Loucy (cell line): ENCODE measurements around the gene BLOC1S6.
A peak's percentile ranks its signal among the peaks of the same experiment; 100 is the strongest.

Experiments used
- H2AFZ ChIP-seq: fragments of 200-600 bp; sonication (generic); 2 replicates; pipeline ENCODE4 v1.6.0; 2016; ENCODE audit warnings: antibody characterized with exemption, mild to moderate bottlenecking, low read length, moderate library complexity
- H3F3A ChIP-seq: fragments of 200-600 bp; 2 replicates; pipeline ENCODE4 v1.6.0; 2016; ENCODE audit warnings: antibody characterized with exemption, low read depth, mild to moderate bottlenecking
- H3K27me3 ChIP-seq: fragments of 200-600 bp; sonication (generic); 2 replicates; pipeline ENCODE4 v1.6.1; 2014; ENCODE audit warnings: low read length, mild to moderate bottlenecking; ENCODE audit not compliant: insufficient read depth, poor library complexity, severe bottlenecking
- H3K36me3 ChIP-seq: fragments of 200-600 bp; sonication (generic); 2 replicates; pipeline ENCODE4 v1.6.1; 2016; ENCODE audit warnings: low read length; ENCODE audit not compliant: insufficient read depth
- H3K4me1 ChIP-seq: fragments of 200-600 bp; sonication (generic); 2 replicates; pipeline ENCODE4 v1.5.1; 2014; ENCODE audit warnings: low read length, mild to moderate bottlenecking; ENCODE audit not compliant: insufficient read depth, poor library complexity, severe bottlenecking
- H3K4me2 ChIP-seq: fragments of 200-600 bp; sonication (generic); 2 replicates; pipeline ENCODE4 v1.6.0; 2014; ENCODE audit warnings: antibody characterized with exemption, low read length, low read depth, mild to moderate bottlenecking; ENCODE audit not compliant: poor library complexity, severe bottlenecking
- H3K4me3 ChIP-seq: fragments of 200-600 bp; sonication (generic); 2 replicates; pipeline ENCODE4 v1.5.1; 2014; ENCODE audit warnings: low read length, mild to moderate bottlenecking, mixed read lengths; ENCODE audit not compliant: poor library complexity, severe bottlenecking
- H3K79me2 ChIP-seq: fragments of 200-600 bp; sonication (generic); 2 replicates; pipeline ENCODE4 v1.6.1; 2014; ENCODE audit warnings: low read length; ENCODE audit not compliant: insufficient read depth
- H3K9ac ChIP-seq: fragments of 200-600 bp; sonication (generic); 2 replicates; pipeline ENCODE4 v1.6.0; 2014; ENCODE audit warnings: mild to moderate bottlenecking, low read depth, low read length, moderate library complexity; ENCODE audit not compliant: poor library complexity, severe bottlenecking
- H3K9me2 ChIP-seq: fragments of 200-600 bp; sonication (generic); replicated peaks from 2 replicates; pipeline ENCODE4 v1.6.1; 2016; ENCODE audit warnings: low read depth, low read length, mixed read lengths
- H3K9me3 ChIP-seq: fragments of 200-600 bp; sonication (generic); 2 replicates; pipeline ENCODE4 v1.6.1; 2014; ENCODE audit warnings: mild to moderate bottlenecking, antibody characterized with exemption, low read length, low read depth; ENCODE audit not compliant: insufficient read depth
- H4K20me1 ChIP-seq: fragments of 200-600 bp; sonication (generic); 2 replicates; pipeline ENCODE4 v1.6.0; 2014; ENCODE audit warnings: antibody characterized with exemption, low read length, mild to moderate bottlenecking; ENCODE audit not compliant: insufficient read depth, poor library complexity, severe bottlenecking
- EZH2phosphoT487 ChIP-seq: fragments of 200-600 bp; IDR thresholded peaks from 2 replicates; pipeline ENCODE4 v1.6.1; 2018; ENCODE audit warnings: antibody characterized with exemption, mild to moderate bottlenecking, moderate library complexity, borderline replicate concordance
- TF ChIP-seq, protein P1 (sequence below): fragments of 200-600 bp; sonication (generic); conservative IDR thresholded peaks from 2 replicates; pipeline ENCODE4 v1.5.1; 2014; ENCODE audit warnings: mild to moderate bottlenecking, antibody characterized with exemption, low read length

BLOC1S6 gene

DNA sequence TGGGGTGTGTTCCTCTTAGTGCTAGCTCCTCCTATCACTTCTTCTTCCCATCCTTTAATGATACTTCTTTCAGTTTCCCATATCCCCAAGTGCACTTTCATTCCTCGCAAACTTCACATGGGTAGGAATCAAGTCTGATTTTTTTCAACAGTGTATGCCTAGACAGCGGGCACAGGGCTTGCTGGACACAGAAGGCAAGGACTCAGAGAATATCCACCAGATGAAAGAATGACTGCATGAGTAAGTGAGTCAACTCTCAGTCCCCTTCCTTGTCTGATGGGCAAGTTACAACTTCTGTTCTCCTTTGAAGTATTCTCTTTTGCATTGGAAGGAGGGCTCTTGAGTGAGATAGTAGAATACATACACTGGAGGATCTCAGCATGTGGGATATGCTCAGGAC lies 44.6 kb downstream of the BLOC1S6 start:
- Histone ChIP-seq H3K9ac (no peak overlapping the region), H4K20me1 (no peaks in the 10 kb centered on the region), H3K9me2 (no peaks in the 10 kb centered on the region), H3K27me3 (peaks cover 7% of the 10 kb centered on the region), H3K4me2 (no peak overlapping the region), H3F3A (0 out of 2 replicates have a peak, but pooled peaks cover 3% of the 10 kb centered on the region), H3K36me3 (no peaks in the 10 kb centered on the region), H3K79me2 (no peaks in the 10 kb centered on the region), H2AFZ (no peak overlapping the region; the same call in 1 of the 2 replicates), H3K4me1 (peaks cover 12% of the 10 kb centered on the region), H3K9me3 (peaks cover 4% of the 10 kb centered on the region; the same call in 1 of the 2 replicates), H3K4me3 (no peak overlapping the region)
- no peak for TF ChIP-seq EZH2phosphoT487
- TF ChIP-seq, protein P1, sequence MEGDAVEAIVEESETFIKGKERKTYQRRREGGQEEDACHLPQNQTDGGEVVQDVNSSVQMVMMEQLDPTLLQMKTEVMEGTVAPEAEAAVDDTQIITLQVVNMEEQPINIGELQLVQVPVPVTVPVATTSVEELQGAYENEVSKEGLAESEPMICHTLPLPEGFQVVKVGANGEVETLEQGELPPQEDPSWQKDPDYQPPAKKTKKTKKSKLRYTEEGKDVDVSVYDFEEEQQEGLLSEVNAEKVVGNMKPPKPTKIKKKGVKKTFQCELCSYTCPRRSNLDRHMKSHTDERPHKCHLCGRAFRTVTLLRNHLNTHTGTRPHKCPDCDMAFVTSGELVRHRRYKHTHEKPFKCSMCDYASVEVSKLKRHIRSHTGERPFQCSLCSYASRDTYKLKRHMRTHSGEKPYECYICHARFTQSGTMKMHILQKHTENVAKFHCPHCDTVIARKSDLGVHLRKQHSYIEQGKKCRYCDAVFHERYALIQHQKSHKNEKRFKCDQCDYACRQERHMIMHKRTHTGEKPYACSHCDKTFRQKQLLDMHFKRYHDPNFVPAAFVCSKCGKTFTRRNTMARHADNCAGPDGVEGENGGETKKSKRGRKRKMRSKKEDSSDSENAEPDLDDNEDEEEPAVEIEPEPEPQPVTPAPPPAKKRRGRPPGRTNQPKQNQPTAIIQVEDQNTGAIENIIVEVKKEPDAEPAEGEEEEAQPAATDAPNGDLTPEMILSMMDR = no peak

- peaks cover 7% of the 10 kb centered on the region for H3K27me3 ChIP-seq
- peak within 1 kb of the TSS; percentile 82 for H3K4me3 ChIP-seq
- TF ChIP-seq EZH2phosphoT487 = no peak
- TF ChIP-seq, protein P1 = no peak
- no peaks in the 10 kb centered on the region for H3K9me2 ChIP-seq
- H3K36me3 ChIP-seq = no peaks in the 10 kb centered on the region
- H3K9ac ChIP-seq = peak within 1 kb of the TSS; percentile 67
- H3K79me2 ChIP-seq = no peaks in the 10 kb centered on the region
- H4K20me1 ChIP-seq = no peaks in the 10 kb centered on the region
- H3K4me2 ChIP-seq = peak within 1 kb of the TSS; percentile 89
- H3K4me1 ChIP-seq = peaks cover 12% of the 10 kb centered on the region
- H3K9me3 ChIP-seq = no peaks in the 10 kb centered on the region
- 0 out of 2 replicates have a peak, but pooled peaks cover 3% of the 10 kb centered on the region for H3F3A ChIP-seq
- peak within 1 kb of the TSS; percentile 96 for H2AFZ ChIP-seq
Measured at GRCh38 chr15:45634432-45635190, 47.4 kb downstream of the BLOC1S6 start, which contains the start of gene SQOR. Gene SQOR (plus strand): TSS chr15:45635029. CDS start chr15:45658924, 23,895 bp downstream.

DNA sequence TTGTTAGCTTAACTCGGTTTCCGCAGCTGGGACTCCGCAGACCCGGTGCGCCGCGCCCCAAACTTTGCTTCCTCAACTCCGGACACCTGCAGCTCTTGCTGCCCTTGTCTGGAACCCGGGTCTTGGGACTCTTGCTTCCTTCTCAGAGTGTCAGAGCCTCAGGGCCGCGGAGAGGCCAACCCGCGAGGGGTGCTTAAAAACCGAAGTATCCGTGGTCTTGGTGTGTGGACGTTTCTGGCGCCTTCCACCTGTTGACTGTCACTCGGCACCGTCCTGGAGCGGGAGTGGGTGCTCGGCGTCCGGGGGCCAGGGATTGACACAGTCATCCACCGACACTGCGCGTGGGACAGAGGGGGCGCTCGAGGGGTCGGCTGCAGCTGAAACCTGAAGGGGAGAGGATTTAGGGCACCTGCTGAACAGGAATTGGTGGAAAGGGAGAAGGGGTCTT lies 48.0 kb downstream of the BLOC1S6 start:
- Histone ChIP-seq H3K9ac (peak overlapping the region; percentile 67), H3F3A (0 out of 2 replicates have a peak, but pooled peaks cover 3% of the 10 kb centered on the region), H3K4me3 (peak overlapping the region; percentile 82), H4K20me1 (no peaks in the 10 kb centered on the region), H3K36me3 (no peaks in the 10 kb centered on the region), H3K27me3 (peaks cover 7% of the 10 kb centered on the region), H3K4me2 (peak overlapping the region; percentile 89), H3K4me1 (peaks cover 12% of the 10 kb centered on the region), H3K79me2 (no peaks in the 10 kb centered on the region), H2AFZ (peak overlapping the region; percentile 96), H3K9me3 (no peaks in the 10 kb centered on the region), H3K9me2 (no peaks in the 10 kb centered on the region)
- TF ChIP-seq, protein P1 = peak; percentile 75
- TF ChIP-seq EZH2phosphoT487 = no peak
